Measurements from ENCODE around the gene KCNJ8.
"Not testable (repeated sequence)": the region's sequence is repeated elsewhere in the genome, so short reads cannot be mapped to it uniquely, and the experiment has no call there.

DNA sequence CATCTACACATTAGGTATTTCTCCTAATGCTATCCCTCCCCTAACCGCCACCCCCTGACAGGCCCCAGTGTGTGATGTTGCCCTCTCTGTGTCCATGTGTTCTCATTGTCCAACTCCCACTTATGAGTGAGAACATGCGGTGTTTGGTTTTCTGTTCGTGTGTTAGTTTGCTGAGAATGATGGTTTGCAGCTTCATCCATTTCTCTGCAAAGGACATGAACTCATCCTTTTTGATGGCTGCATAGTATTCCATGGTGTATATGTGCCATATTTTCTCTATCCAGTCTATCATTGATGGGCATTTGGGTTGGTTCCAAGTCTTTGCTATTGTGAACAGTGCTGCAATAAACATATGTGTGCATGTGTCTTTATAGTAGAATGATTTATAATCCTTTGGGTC, 8.2 kb upstream of the KCNJ8 start:
- TF ChIP-seq, protein P1, sequence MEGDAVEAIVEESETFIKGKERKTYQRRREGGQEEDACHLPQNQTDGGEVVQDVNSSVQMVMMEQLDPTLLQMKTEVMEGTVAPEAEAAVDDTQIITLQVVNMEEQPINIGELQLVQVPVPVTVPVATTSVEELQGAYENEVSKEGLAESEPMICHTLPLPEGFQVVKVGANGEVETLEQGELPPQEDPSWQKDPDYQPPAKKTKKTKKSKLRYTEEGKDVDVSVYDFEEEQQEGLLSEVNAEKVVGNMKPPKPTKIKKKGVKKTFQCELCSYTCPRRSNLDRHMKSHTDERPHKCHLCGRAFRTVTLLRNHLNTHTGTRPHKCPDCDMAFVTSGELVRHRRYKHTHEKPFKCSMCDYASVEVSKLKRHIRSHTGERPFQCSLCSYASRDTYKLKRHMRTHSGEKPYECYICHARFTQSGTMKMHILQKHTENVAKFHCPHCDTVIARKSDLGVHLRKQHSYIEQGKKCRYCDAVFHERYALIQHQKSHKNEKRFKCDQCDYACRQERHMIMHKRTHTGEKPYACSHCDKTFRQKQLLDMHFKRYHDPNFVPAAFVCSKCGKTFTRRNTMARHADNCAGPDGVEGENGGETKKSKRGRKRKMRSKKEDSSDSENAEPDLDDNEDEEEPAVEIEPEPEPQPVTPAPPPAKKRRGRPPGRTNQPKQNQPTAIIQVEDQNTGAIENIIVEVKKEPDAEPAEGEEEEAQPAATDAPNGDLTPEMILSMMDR (IDR thresholded peaks at IDR 0.05), result not testable (repeated sequence)
- not testable (repeated sequence) for TF ChIP-seq POLR2A, POLR2AphosphoS5 (IDR thresholded peaks at IDR 0.05)

Measured in transverse colon (tissue), 4 donors.